Heart right ventricle (tissue), 16 donors: ENCODE data around the gene RDH5. TPM values are rescaled to one million over a fixed set of nuclear protein-coding genes. Genes with fewer than 3 reads are reported as not detected.

ENCODE experiments used
- ATAC-seq, 8 donors: fragments of 200-7000 bp; cut with Tn5 transposase; one replicate each; pipeline ENCODE4 v1.9.1; 2020; ENCODE audit warnings: mild to moderate bottlenecking in 8 of 8, moderate library complexity in 8 of 8, moderate number of reproducible peaks in 1 of 8
- DNase-seq, 2 donors: peaks; one replicate each; pipeline ENCODE4 v3.0.0-alpha.2; 2020
- H3K27ac ChIP-seq, 10 donors: fragments of 200-600 bp; sonication (generic) in 2 of 10; one replicate each; pipeline versions ENCODE4 v1.5.0 to v1.8.0; 2020 to 2022; ENCODE audit warnings: mild to moderate bottlenecking in 3 of 10
- H3K27me3 ChIP-seq, 7 donors: fragments of 200-600 bp; one replicate each; pipeline ENCODE4 v1.8.0; 2021 to 2022; ENCODE audit warnings: mild to moderate bottlenecking in 2 of 7
- H3K36me3 ChIP-seq, 9 donors: fragments of 200-600 bp; sonication (generic) in 1 of 9; one replicate each; pipeline versions ENCODE4 v1.5.0 to v1.8.0; 2020 to 2022; ENCODE audit warnings: mild to moderate bottlenecking in 2 of 9
- H3K4me1 ChIP-seq, 9 donors: fragments of 200-600 bp; sonication (generic) in 1 of 9; one replicate each; pipeline versions ENCODE4 v1.5.0 to v1.8.0; 2020 to 2022; ENCODE audit warnings: mild to moderate bottlenecking in 4 of 9
- H3K4me3 ChIP-seq, 10 donors: fragments of 200-600 bp; sonication (generic) in 2 of 10; one replicate each; pipeline versions ENCODE4 v1.5.0 to v1.8.0; 2020 to 2022; ENCODE audit warnings: mild to moderate bottlenecking in 7 of 10, moderate library complexity in 2 of 10
- H3K9me3 ChIP-seq, 11 donors: fragments of 200-600 bp in 10 of 11; sonication (generic) in 2 of 11; one replicate each; pipeline versions ENCODE4 v1.5.0 to v1.8.0; 2013 to 2022; ENCODE audit warnings: mild to moderate bottlenecking in 2 of 11, control low read depth in 1 of 11, moderate library complexity in 1 of 11
- WGBS, 2 donors: extraction: QIAGEN DNeasy Blood & Tissue Kit; methylation state at CpG; one replicate each; pipeline ENCODE4 v1.1.7; 2013; ENCODE audit warnings: inconsistent platforms in 1 of 2; 5-methylcytosine and 5-hydroxymethylcytosine counted together
- intact Hi-C, 10 donors: fragments of 100-400 bp; cut with DNase I; formaldehyde crosslinking; loops; one replicate each; pipeline versions ENCODE4 v1.11.1 to v1.14.2; 2022
- polyA plus RNA-seq, 2 donors: library from polyadenylated mRNA; stranded (reverse); fragments of 200-250 nt; gene quantifications; one replicate each; pipeline ENCODE4 v1.2.3, GENCODE V29; 2013
- total RNA-seq, 10 donors: library from RNA; stranded (reverse); fragmentation: NEBNext Ultra II Directional in 3 of 10; extraction: Animal tissue kit (Norgen Biotek cat#: 25700) in 3 of 10; gene quantifications; one replicate each; pipeline versions ENCODE4 v1.2.1 to v1.2.4, GENCODE V29; 2021 to 2023
- TF ChIP-seq, protein P1 (sequence below), 9 donors: fragments of 200-600 bp; sonication (generic) in 2 of 9; IDR thresholded peaks; one replicate each; pipeline versions ENCODE4 v1.5.0 to v1.8.0; 2021 to 2022; ENCODE audit warnings: antibody characterized with exemption in 9 of 9, mild to moderate bottlenecking in 5 of 9, moderate library complexity in 1 of 9
- donor health status: Arrhythmogenic right ventricular cardiomyopathy.
- donor health status: ischemic (EF 13 %, LVEDD 7.1; RV severe dilation, severe dysfunction).
- donor health status: healthy with polysubstance abuse.
- donor health status: DM: no; HTN: yes; CAD: no.
- donor health status: DM: no; HTN: no; CAD: no.
- donor health status: ischemic (EF 25% LVEDD 6.9; RV normal size, moderate dysfunction).
- donor health status: ischemic (EF 25% LVEDD 5.7; RV mildly dilated, moderate dysfunction).
- donor health status: healthy.
- donor health status: DM: yes; HTN: yes; CAD: no.
- donor health status: Ischemic cardiomyopathy.
- donor health status: ischemic (EF 35%, LVEDD 5.7; RV mildly dilated, moderate dysfunction).
- donor health status: nonischemic (EF 11% LVEDD 7.7; RV severe dilation, severe dysfunction).
- donor health status: DM: yes; HTN: yes; CAD: no.
- donor health status: PGD.
- donor health status: ischemic (EF 29% LVEDD 5.4; RV normal size, mild dysfunction).
- donor health status: nonischemic (EF 23%, LVEDD 6.1; RV moderate dilation, normal function).

Gene RDH5
- total and polyA plus RNA-seq, 12 donors: 4.9 to 54.5 (median 15.2) TPM

- WGBS, 2 donors: 84 to 85% methylated on average over 19 of the region's 19 CpGs
Observed at GRCh38 chr12:55696796-55697462, 23.3 kb upstream of the RDH5 start.

DNA sequence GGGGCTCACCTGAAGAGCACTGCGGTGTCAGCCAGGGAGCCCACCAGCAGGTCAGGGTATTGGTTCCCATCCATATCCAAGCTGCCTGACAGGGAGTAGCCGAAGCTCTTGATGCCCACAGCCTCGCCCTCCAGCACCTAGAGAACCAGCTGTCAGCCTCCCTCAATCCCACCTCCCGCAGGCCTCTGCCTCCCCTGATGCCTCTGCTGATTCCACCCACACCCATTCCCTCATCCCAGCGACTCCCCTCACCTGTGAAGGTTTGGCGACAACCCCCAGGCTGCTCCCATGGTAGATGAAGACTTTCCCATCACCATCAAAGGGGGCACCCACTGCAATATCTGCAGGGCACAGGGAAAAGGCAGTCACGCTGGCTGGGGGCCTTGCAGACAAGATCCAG lies 22.5 kb upstream of the RDH5 start:
- Histone ChIP-seq H3K27me3 (no peaks in the 10 kb centered on the region), H3K4me1 (peaks cover 0 to 38% (median 24%) of the 10 kb centered on the region in 9 donors), H3K36me3 (peaks cover 0 to 87% (median 25%) of the 10 kb centered on the region in 9 donors), H3K27ac (no peak overlapping the region), H3K4me3 (no peak overlapping the region), H3K9me3 (no peaks in the 10 kb centered on the region)
- intact Hi-C loops: no loop called here
- no peak for DNase-seq
- no peak for ATAC-seq
- TF ChIP-seq, protein P1, sequence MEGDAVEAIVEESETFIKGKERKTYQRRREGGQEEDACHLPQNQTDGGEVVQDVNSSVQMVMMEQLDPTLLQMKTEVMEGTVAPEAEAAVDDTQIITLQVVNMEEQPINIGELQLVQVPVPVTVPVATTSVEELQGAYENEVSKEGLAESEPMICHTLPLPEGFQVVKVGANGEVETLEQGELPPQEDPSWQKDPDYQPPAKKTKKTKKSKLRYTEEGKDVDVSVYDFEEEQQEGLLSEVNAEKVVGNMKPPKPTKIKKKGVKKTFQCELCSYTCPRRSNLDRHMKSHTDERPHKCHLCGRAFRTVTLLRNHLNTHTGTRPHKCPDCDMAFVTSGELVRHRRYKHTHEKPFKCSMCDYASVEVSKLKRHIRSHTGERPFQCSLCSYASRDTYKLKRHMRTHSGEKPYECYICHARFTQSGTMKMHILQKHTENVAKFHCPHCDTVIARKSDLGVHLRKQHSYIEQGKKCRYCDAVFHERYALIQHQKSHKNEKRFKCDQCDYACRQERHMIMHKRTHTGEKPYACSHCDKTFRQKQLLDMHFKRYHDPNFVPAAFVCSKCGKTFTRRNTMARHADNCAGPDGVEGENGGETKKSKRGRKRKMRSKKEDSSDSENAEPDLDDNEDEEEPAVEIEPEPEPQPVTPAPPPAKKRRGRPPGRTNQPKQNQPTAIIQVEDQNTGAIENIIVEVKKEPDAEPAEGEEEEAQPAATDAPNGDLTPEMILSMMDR (IDR thresholded peaks at IDR 0.05): no peak
- 86 to 89% methylated on average over 7 of the region's 7 CpGs for WGBS, 2 donors

More at GRCh38 chr12:55696796-55697462, 23.3 kb upstream of the RDH5 start:
- H3K4me1 ChIP-seq: peaks cover 0 to 31% (median 18%) of the 10 kb centered on the region in 9 donors
- peaks cover 0 to 87% (median 30%) of the 10 kb centered on the region in 9 donors for H3K36me3 ChIP-seq
- TF ChIP-seq, protein P1 (IDR thresholded peaks at IDR 0.05): no peak
- DNase-seq: no peak
- no peaks in the 10 kb centered on the region for H3K27me3 ChIP-seq
- no peak overlapping the region for H3K27ac ChIP-seq
- intact Hi-C loops: no loop called here
- ATAC-seq: no peak
- no peaks in the 10 kb centered on the region for H3K9me3 ChIP-seq
- H3K4me3 ChIP-seq: no peak overlapping the region

DNA sequence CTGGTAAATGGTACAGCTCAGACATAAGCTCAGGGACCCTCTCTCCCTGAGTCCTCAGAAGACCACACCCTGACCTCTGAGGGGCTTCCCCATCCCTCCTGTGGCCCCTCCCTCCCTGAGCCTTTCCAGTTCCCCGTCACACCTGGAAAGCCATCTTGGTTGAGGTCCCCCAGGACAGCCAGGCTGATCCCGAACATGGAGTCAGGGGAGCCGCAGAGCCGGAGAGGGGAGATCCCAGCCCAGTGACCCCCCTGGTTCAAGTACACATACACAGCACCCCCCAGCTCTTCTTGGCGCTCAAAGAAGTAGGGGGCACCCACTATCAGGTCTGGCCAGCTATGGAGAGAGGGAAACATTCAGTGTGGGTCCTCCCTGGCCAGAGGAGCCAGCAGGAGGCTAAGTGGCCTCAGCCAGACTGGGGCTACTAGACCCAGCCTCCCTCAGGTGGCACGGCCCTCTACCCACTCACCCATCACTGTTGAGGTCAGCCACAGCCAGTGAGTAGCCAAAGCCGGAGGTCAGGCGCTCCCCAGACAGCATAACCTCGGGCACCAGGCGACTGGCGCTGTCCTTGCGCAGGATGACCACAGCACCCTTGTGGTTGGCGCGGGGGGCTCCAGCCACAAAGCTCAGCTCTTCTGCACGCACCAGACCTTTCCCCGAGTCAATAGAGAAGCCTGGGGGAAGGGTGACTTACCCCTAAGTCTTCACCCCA lies 21.8 kb upstream of the RDH5 start:
- peaks cover 0 to 44% (median 30%) of the 10 kb centered on the region in 9 donors for H3K4me1 ChIP-seq
- no peak for DNase-seq

DNA sequence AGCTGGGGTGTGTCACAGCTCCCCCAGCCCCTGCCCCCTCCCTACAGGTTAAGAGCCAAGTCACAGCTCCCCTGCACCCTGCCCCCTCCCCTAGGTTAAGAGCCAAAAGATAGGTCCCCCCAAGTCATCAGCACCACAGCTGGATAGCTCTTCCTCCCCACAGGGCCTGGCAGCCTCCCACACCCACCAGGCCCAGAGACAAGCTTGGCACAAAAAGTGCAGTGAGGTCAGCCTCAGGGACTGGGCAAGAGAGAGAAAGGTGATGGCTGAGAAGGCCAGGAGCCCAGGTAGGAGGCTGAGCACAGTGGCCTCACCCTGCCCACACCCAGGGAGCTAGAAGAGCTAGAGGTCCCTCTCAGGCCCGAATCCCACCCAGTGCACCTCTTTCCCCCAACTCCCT lies 21.2 kb upstream of the RDH5 start:
- H3K36me3 ChIP-seq: peaks cover 0 to 79% (median 18%) of the 10 kb centered on the region in 9 donors

More for the DNA sequence above, 21.8 kb upstream of the RDH5 start:
- WGBS, 2 donors: 91 to 92% methylated on average over 16 of the region's 16 CpGs
- intact Hi-C loops: no loop called here
- Histone ChIP-seq H3K9me3 (no peaks in the 10 kb centered on the region), H3K27me3 (no peaks in the 10 kb centered on the region), H3K36me3 (peaks cover 0 to 82% (median 21%) of the 10 kb centered on the region in 9 donors), H3K27ac (peak overlapping the region in 1 of 10 donors; percentile 7), H3K4me3 (no peak overlapping the region)
- ATAC-seq: no peak
- TF ChIP-seq, protein P1 (IDR thresholded peaks at IDR 0.05): no peak

More for the DNA sequence above, 21.2 kb upstream of the RDH5 start:
- Histone ChIP-seq H3K4me1 (peaks cover 2 to 50% (median 35%) of the 10 kb centered on the region in 9 donors), H3K27me3 (no peaks in the 10 kb centered on the region), H3K9me3 (no peaks in the 10 kb centered on the region), H3K27ac (peak overlapping the region in 3 of 10 donors; percentile 55 to 95 (median 68)), H3K4me3 (no peak overlapping the region)
- 89 to 94% methylated on average over 1 of the region's 1 CpG for WGBS, 2 donors
- TF ChIP-seq, protein P1 (IDR thresholded peaks at IDR 0.05): no peak
- no peak for DNase-seq
- no peak for ATAC-seq
- intact Hi-C loops: no loop called here
